GM21576 (cell line): Measurements from ENCODE around the gene NAALADL2.

Experiments used
- ATAC-seq: cut with Tn5 transposase; IDR thresholded peaks from one replicate; pipeline ENCODE4 v1.9.1; 2021; ENCODE audit warnings: mild to moderate bottlenecking, moderate library complexity; ENCODE audit not compliant: unreplicated experiment

The NAALADL2 gene

GRCh38 chr3:175617247-175617646 lies 758.1 kb downstream of the NAALADL2 start:
- ATAC-seq = no peak

DNA sequence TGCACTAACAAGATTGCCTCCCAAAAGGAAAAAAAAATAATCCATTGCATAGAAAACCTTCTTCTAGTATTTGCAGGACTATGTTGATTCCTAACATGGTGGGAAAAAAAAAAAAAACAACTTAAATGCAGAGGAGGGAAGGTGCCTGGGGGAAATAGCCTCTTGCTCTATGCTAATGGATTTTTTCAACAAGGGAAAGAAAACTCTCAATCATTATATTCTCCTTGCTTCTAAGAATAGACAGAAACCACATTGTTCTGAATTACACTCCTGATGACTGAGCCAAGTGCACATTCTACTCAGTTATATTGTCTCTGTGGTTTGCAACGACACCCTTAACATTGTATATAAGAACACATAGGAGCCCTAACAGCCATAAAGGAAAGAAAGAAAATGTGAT lies 760.2 kb downstream of the NAALADL2 start:
- no peak for ATAC-seq

DNA sequence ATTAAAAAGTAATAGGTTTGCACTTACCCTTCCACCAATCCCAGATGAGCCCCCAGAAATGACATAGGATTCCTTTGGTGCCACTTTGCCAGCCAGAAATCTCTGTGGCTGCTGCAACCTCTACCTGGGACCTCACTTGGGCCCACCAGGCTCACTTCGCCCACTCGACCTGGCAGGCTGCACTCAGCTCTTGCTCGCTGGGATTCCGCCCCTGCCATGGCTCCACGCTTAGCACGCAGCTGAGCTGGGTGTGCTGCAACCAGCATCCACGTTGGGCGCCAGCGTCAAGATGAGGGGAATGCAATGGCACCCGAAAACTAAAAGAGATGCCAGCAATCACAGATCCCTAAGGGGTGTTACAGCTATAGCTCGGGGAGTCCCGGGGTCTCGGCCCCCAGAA lies 761.0 kb downstream of the NAALADL2 start:
- ATAC-seq = no peak

- no peak for ATAC-seq
These were observed 761.4 kb downstream of the NAALADL2 start for GRCh38 chr3:175620532-175620931.

DNA sequence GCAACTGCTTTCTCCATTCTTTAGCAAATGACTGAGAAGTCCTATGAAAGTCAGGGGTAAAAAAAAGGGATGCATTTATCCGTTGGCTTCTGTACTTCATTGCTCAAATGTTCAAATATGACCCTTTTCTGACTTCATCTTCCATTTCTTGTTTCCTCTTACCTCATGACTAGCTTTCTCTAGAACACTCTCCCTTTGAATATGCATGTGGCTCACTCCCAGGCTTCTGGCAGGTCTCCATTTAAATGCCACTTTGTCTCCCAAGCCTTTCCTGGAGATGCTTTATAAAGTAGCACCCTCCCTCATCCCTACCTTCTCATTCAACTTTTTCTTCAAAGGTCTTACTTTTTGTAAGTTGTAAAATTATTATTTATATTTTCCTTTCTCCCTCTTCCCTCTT lies 781.8 kb downstream of the NAALADL2 start:
- ATAC-seq = no peak

DNA sequence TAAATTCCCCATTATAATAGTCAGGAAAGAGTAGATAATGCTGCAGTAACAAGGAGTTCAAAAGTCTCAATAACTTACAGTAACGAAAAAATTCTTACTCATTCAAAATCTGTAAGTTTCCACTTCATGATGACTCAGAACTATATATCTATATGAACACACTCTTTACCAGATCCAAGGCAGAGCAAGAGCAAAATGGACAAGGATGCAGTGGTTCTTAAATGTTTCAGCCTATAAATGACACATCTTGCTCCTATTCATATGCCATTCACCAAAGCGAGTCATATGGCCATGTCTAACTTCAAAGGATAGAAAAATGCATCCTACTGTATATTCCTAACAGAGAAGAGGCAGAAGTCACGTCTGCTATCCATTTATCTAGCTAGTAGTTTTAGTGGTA lies 787.7 kb downstream of the NAALADL2 start:
- ATAC-seq = no peak

- no peak for ATAC-seq
These were observed 789.8 kb downstream of the NAALADL2 start for GRCh38 chr3:175648899-175649298.

- no peak for ATAC-seq
These were observed 792.6 kb downstream of the NAALADL2 start for GRCh38 chr3:175651716-175652115.

DNA sequence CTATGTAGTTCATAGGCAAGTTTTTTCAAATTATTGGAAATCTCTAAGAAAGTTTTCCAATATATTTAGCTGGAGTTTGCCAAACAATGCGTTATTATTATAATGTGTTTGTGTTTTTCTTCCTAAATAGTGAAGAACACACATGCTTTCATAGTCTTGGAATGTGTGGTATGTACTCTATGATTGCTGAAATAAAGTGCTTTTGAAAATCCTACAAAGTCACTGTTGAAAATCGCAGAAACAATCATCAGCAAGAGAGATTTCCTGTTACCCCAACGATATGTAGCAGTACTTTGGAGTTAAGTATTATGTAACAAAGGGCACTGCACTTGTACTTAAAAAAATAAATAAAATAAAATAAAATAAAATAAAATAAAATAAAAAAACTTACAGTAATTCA lies 796.2 kb downstream of the NAALADL2 start:
- ATAC-seq = no peak

- no peak for ATAC-seq
These were observed 797.3 kb downstream of the NAALADL2 start for GRCh38 chr3:175656461-175656860.

GRCh38 chr3:175659670-175660350 lies 800.7 kb downstream of the NAALADL2 start:
- no peak for ATAC-seq

- no peak for ATAC-seq
These were observed 803.7 kb downstream of the NAALADL2 start for GRCh38 chr3:175662815-175663214.

- ATAC-seq = no peak
These were observed 805.8 kb downstream of the NAALADL2 start for GRCh38 chr3:175664911-175665310.

DNA sequence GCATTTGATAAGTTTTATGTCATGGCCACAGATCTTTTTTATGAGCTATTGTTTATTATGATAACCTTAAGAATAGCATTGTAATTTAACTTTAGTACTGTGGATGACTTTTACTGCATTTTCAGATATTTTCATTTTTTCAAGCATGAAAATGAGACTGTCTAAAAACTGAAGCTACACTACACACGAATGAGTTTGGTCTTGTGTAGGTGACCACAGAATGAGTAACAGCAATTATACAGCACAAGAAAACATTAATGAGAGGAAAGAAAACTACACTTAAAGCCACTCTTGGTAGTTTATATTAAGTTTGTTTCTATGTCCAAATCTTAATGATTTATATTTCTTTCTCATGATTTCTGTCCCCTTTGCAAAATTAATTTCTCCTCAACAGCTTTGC lies 809.2 kb downstream of the NAALADL2 start:
- no peak for ATAC-seq

- no peak for ATAC-seq
These were observed 811.4 kb downstream of the NAALADL2 start for GRCh38 chr3:175670557-175670956.

- no peak for ATAC-seq
These were observed 813.1 kb downstream of the NAALADL2 start for GRCh38 chr3:175672119-175672689.

GRCh38 chr3:175679568-175679967 lies 820.4 kb downstream of the NAALADL2 start:
- no peak for ATAC-seq

GRCh38 chr3:175692256-175692655 lies 833.1 kb downstream of the NAALADL2 start:
- no peak for ATAC-seq

DNA sequence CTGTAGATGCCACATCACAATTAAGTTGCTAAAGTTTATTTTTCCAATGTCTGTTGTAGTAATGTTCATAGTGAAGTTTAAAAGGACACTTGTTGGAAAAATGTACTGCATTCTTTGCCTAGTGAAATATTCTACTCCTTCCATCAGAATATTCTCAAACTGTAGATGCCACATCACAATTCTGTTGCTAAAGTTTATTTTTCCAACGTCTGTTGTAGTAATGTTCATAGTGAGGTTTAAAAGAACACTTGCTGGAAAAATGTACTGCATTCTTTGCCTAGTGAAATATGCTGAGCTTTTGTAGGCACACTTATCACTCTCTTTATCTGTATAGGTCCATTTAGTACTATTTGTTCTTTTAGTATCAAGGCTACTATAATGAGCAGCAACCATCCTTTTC lies 836.1 kb downstream of the NAALADL2 start:
- no peak for ATAC-seq

- no peak for ATAC-seq
These were observed 843.8 kb downstream of the NAALADL2 start for GRCh38 chr3:175702956-175703355.

DNA sequence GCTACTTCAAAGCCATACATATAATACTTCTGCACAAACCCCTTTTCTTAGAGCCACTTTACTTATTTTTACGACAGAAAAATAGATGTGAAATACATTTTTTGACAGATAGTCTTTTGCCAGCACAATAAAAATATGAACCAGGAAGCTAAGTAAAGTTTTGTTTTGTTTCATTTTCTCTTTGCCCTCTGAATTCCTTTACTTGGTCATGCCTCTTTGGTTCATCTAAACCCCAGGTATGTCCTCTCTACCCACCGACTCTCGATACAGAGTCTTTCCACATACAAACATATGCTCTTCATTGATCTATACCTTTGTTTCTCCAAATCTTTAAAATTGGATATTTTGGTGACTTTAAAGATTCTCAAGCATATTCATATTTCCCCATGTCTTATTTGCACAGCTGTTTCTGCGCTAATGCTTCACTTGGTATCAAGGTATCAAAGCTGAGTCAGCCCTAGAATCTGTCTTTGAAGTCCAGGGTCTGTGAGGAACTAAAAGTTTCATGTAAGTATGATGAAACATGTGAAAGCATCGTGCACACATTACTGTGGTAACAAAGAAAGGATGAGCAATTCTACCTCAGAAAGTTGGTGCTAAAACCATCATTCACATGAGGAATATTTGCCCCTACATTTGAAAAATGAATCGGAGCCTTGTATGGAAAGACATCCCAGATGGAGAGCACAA lies 845.4 kb downstream of the NAALADL2 start:
- no peak for ATAC-seq

- no peak for ATAC-seq
These were observed 854.1 kb downstream of the NAALADL2 start for GRCh38 chr3:175713268-175713667.
